Amniotic epithelial cell (primary cell): Measurements from ENCODE around the gene SAP30L.
A peak's percentile ranks its signal among the peaks of the same experiment; 100 is the strongest.

Experiments used
- DNase-seq: peaks from one replicate; pipeline ENCODE4 v3.0.0-alpha.2; 2010; ENCODE audit warnings: low read depth

The SAP30L gene

GRCh38 chr5:154509784-154510555 lies 64.2 kb downstream of the SAP30L start:
- peak; percentile 85 for DNase-seq
